H9 (cell line): ENCODE measurements around the gene COL8A1. TPM values are rescaled to one million over a fixed set of nuclear protein-coding genes. Genes with fewer than 3 reads are reported as not detected.

Source experiments
- DNase-seq: peaks from one replicate; pipeline ENCODE4 v3.0.0-alpha.2; 2017
- H2AFZ ChIP-seq: one replicate; pipeline ENCODE4 v1.6.1; 2013; ENCODE audit warnings: mild to moderate bottlenecking, low read length, control low read depth, moderate library complexity
- H2AK5ac ChIP-seq: 2 replicates; pipeline ENCODE4 v1.6.1; 2013; ENCODE audit warnings: low read length, control low read depth, mixed read lengths; ENCODE audit not compliant: insufficient read length
- H2BK120ac ChIP-seq: one replicate; pipeline ENCODE4 v1.6.1; 2013; ENCODE audit warnings: low read depth, mild to moderate bottlenecking, low read length, control low read depth, inconsistent platforms; ENCODE audit not compliant: poor library complexity, severe bottlenecking
- H2BK12ac ChIP-seq: 2 replicates; pipeline ENCODE4 v1.6.1; 2013; ENCODE audit warnings: low read length, control low read depth, mixed read lengths, low read depth; ENCODE audit not compliant: insufficient read length
- H2BK15ac ChIP-seq: 2 replicates; pipeline ENCODE4 v1.6.1; 2013; ENCODE audit warnings: low read depth, low read length, control low read depth
- H2BK20ac ChIP-seq: one replicate; pipeline ENCODE4 v1.6.1; 2013; ENCODE audit warnings: low read depth, mild to moderate bottlenecking, low read length, control low read depth, inconsistent platforms; ENCODE audit not compliant: poor library complexity, severe bottlenecking
- H2BK5ac ChIP-seq: 2 replicates; pipeline ENCODE4 v1.6.1; 2013; ENCODE audit warnings: low read length, control low read depth, mixed read lengths; ENCODE audit not compliant: insufficient read length
- H3K14ac ChIP-seq: 2 replicates; pipeline ENCODE4 v1.6.1; 2013; ENCODE audit warnings: low read length, control low read depth; ENCODE audit not compliant: insufficient read depth
- H3K18ac ChIP-seq: 2 replicates; pipeline ENCODE4 v1.6.1; 2013; ENCODE audit warnings: low read depth, mild to moderate bottlenecking, mixed read lengths, low read length, control low read depth; ENCODE audit not compliant: insufficient read length
- H3K23ac ChIP-seq: 2 replicates; pipeline ENCODE4 v1.6.1; 2013; ENCODE audit warnings: low read length, control low read depth, mixed read lengths, low read depth; ENCODE audit not compliant: insufficient read length
- H3K23me2 ChIP-seq: 2 replicates; pipeline ENCODE4 v1.6.1; 2013; ENCODE audit warnings: low read depth, mild to moderate bottlenecking, mixed read lengths, low read length, control low read depth; ENCODE audit not compliant: insufficient read length, poor library complexity, severe bottlenecking
- H3K27ac ChIP-seq: 2 replicates; pipeline ENCODE4 v1.5.1; 2013; ENCODE audit warnings: low read length, control low read depth, mixed read lengths, low read depth; ENCODE audit not compliant: insufficient read length
- H3K27me3 ChIP-seq: 2 replicates; pipeline ENCODE4 v1.6.1; 2013; ENCODE audit warnings: low read length, control low read depth, inconsistent platforms; ENCODE audit not compliant: insufficient read depth
- H3K4ac ChIP-seq: 2 replicates; pipeline ENCODE4 v1.6.1; 2013; ENCODE audit warnings: low read depth, mild to moderate bottlenecking, control low read depth, inconsistent platforms, low read length, moderate library complexity
- H3K4me1 ChIP-seq: 2 replicates; pipeline ENCODE4 v1.6.1; 2013; ENCODE audit warnings: low read length, control low read depth, inconsistent platforms; ENCODE audit not compliant: insufficient read depth
- H3K4me2 ChIP-seq: 2 replicates; pipeline ENCODE4 v1.6.1; 2013; ENCODE audit warnings: low read length, control low read depth, mixed read lengths; ENCODE audit not compliant: insufficient read length, insufficient read depth
- H3K56ac ChIP-seq: 2 replicates; pipeline ENCODE4 v1.6.1; 2013; ENCODE audit warnings: low read depth, mild to moderate bottlenecking, mixed read lengths, low read length, control low read depth; ENCODE audit not compliant: insufficient read length
- H3K79me1 ChIP-seq: 2 replicates; pipeline ENCODE4 v1.6.1; 2013; ENCODE audit warnings: low read depth, mild to moderate bottlenecking, moderate library complexity, low read length, control low read depth, inconsistent platforms; ENCODE audit not compliant: insufficient read depth, poor library complexity, severe bottlenecking
- H3K79me2 ChIP-seq: 2 replicates; pipeline ENCODE4 v1.6.1; 2013; ENCODE audit warnings: low read length, control low read depth, inconsistent platforms; ENCODE audit not compliant: insufficient read depth
- H3K9ac ChIP-seq: 2 replicates; pipeline ENCODE4 v1.6.1; 2013; ENCODE audit warnings: low read length, control low read depth, mixed read lengths; ENCODE audit not compliant: insufficient read length; ENCODE audit errors: extremely low read depth
- H3K9me3 ChIP-seq: one replicate; pipeline ENCODE4 v1.6.1; 2013; ENCODE audit warnings: low read depth, low read length, inconsistent platforms; ENCODE audit not compliant: control insufficient read depth
- H3T11ph ChIP-seq: one replicate; pipeline ENCODE4 v1.6.1; 2013; ENCODE audit warnings: mild to moderate bottlenecking, low read length, control low read depth, inconsistent platforms
- H4K20me1 ChIP-seq: one replicate; pipeline ENCODE4 v1.6.1; 2013; ENCODE audit not compliant: control insufficient read depth, insufficient read length, insufficient read depth
- H4K5ac ChIP-seq: 2 replicates; pipeline ENCODE4 v1.6.1; 2013; ENCODE audit warnings: low read depth, mild to moderate bottlenecking, mixed read lengths, low read length, control low read depth; ENCODE audit not compliant: insufficient read length
- H4K8ac ChIP-seq: replicated peaks from 2 replicates; pipeline ENCODE4 v1.6.1; 2013; ENCODE audit warnings: low read length, control low read depth, mixed read lengths, low read depth; ENCODE audit not compliant: insufficient read length
- H4K91ac ChIP-seq: 2 replicates; pipeline ENCODE4 v1.6.1; 2013; ENCODE audit warnings: low read depth, mild to moderate bottlenecking, moderate library complexity, mixed read lengths, low read length, control low read depth; ENCODE audit not compliant: insufficient read length
- H3K27ac Mint-ChIP-seq, 3 experiments: 2 replicates in 2 of 3; 3 replicates in 1 of 3; pipeline ENCODE4 v1.8.0; 2020 to 2021; ENCODE audit warnings: mixed read lengths in 3 of 3, mild to moderate bottlenecking in 1 of 3, moderate library complexity in 1 of 3
- H3K27me3 Mint-ChIP-seq: 2 replicates; pipeline ENCODE4 v1.8.0; 2021; ENCODE audit warnings: low read depth, mild to moderate bottlenecking, moderate library complexity, mixed read lengths
- H3K36me3 Mint-ChIP-seq, 3 experiments: 2 replicates in 2 of 3; 3 replicates in 1 of 3; pipeline ENCODE4 v1.8.0; 2020 to 2021; ENCODE audit warnings: low read depth in 3 of 3, mixed read lengths in 3 of 3; ENCODE audit not compliant: insufficient read depth in 1 of 3
- H3K4me1 Mint-ChIP-seq, 2 experiments: 2 replicates each; pipeline ENCODE4 v1.8.0; 2020; ENCODE audit warnings: mixed read lengths in 2 of 2
- H3K4me3 Mint-ChIP-seq, 2 experiments: 2 replicates in 1 of 2; 3 replicates in 1 of 2; pipeline ENCODE4 v1.8.0; 2020 to 2021; ENCODE audit warnings: mild to moderate bottlenecking in 2 of 2, mixed read lengths in 2 of 2, moderate library complexity in 1 of 2
- H3K9me3 Mint-ChIP-seq, 2 experiments: 2 replicates in 1 of 2; 3 replicates in 1 of 2; pipeline ENCODE4 v1.8.0; 2020; ENCODE audit warnings: mild to moderate bottlenecking in 2 of 2, mixed read lengths in 2 of 2, moderate library complexity in 1 of 2
- CTCF ChIP-seq: fragments of 200-600 bp; sonication (generic); conservative IDR thresholded peaks from 3 replicates; pipeline ENCODE4 v1.8.0; 2021; ENCODE audit warnings: antibody characterized with exemption, mild to moderate bottlenecking
- WGBS: extraction: QIAGEN DNeasy Blood & Tissue Kit; methylation state at CpG from one replicate; pipeline ENCODE4 v1.1.7; 2013; ENCODE audit warnings: missing lambda C conversion rate, low lambda C conversion rate, mixed read lengths; ENCODE audit not compliant: insufficient read length; ENCODE audit errors: extremely low coverage; 5-methylcytosine and 5-hydroxymethylcytosine counted together
- total RNA-seq: library from RNA; stranded (reverse); gene quantifications from 2 replicates; pipeline ENCODE4 v1.2.1, GENCODE V29; 2021

COL8A1 gene
- total RNA-seq, 1 experiment from 2014 or later = 0.17 TPM

- no peak overlapping the region for H3K9ac ChIP-seq
- no peak overlapping the region for H3K14ac ChIP-seq
- no peaks in the 10 kb centered on the region for H3K27me3 Mint-ChIP-seq
Measured at GRCh38 chr3:99755831-99756230, 117.4 kb downstream of the COL8A1 start.

More at GRCh38 chr3:99755831-99756230, 117.4 kb downstream of the COL8A1 start:
- Histone ChIP-seq H2BK15ac (no peak overlapping the region), H3K4me1 (no peaks in the 10 kb centered on the region), H3K23ac (no peak overlapping the region), H3K9me3 (no peaks in the 10 kb centered on the region), H3K23me2 (no peaks in the 10 kb centered on the region), H3T11ph (no peak overlapping the region), H2BK120ac (no peak overlapping the region), H2BK5ac (no peak overlapping the region), H3K79me1 (no peaks in the 10 kb centered on the region), H3K27me3 (no peaks in the 10 kb centered on the region), H3K4ac (no peak overlapping the region), H2AFZ (no peak overlapping the region), H2BK12ac (no peak overlapping the region), H4K8ac (no peak overlapping the region), H3K79me2 (no peaks in the 10 kb centered on the region), H2AK5ac (no peak overlapping the region), H3K56ac (no peak overlapping the region), H4K5ac (no peak overlapping the region), H3K27ac (no peak overlapping the region), H3K18ac (no peak overlapping the region), H4K20me1 (no peaks in the 10 kb centered on the region), H3K4me2 (no peak overlapping the region), H4K91ac (no peak overlapping the region), H2BK20ac (no peak overlapping the region)
- DNase-seq = no peak
- no CpG with 5 or more reads among the region's 6 CpGs for WGBS
- no peaks in the 10 kb centered on the region for H3K9me3 Mint-ChIP-seq
- H3K36me3 Mint-ChIP-seq = no peaks in the 10 kb centered on the region
- H3K27ac Mint-ChIP-seq = no peak overlapping the region; a peak in 1 of 7 replicates
- TF ChIP-seq CTCF = no peak
- H3K4me1 Mint-ChIP-seq = no peaks in the 10 kb centered on the region
- no peak overlapping the region for H3K4me3 Mint-ChIP-seq
